GM23338 (cell line): ENCODE results near the gene ABL1. TPM values are rescaled to one million over a fixed set of nuclear protein-coding genes. Genes with fewer than 3 reads are reported as not detected.

Source experiments
- EZH2 ChIP-seq: fragments of 200-600 bp; sonication (generic); IDR thresholded peaks from one replicate; pipeline ENCODE4 v1.8.0; 2017; ENCODE audit warnings: antibody characterized with exemption, mild to moderate bottlenecking, low read depth; ENCODE audit not compliant: unreplicated experiment
- EZH2phosphoT487 ChIP-seq: fragments of 200-600 bp; sonication (generic); IDR thresholded peaks from one replicate; pipeline ENCODE4 v1.8.1; 2018; ENCODE audit warnings: antibody characterized with exemption; ENCODE audit not compliant: unreplicated experiment
- NANOG ChIP-seq: IDR thresholded peaks from 2 replicates; pipeline ENCODE4 v1.6.1; 2016; ENCODE audit warnings: antibody characterized with exemption, borderline replicate concordance
- POLR2AphosphoS5 ChIP-seq: IDR thresholded peaks from 2 replicates; pipeline ENCODE4 v1.6.1; 2016; ENCODE audit warnings: antibody characterized with exemption, low read depth
- REST ChIP-seq: IDR thresholded peaks from one replicate; pipeline ENCODE4 v1.6.1; 2018; ENCODE audit warnings: antibody characterized with exemption; ENCODE audit not compliant: unreplicated experiment
- STAT1 ChIP-seq: IDR thresholded peaks from one replicate; pipeline ENCODE4 v1.6.1; 2016; ENCODE audit warnings: antibody characterized with exemption; ENCODE audit not compliant: unreplicated experiment
- ZNF114 ChIP-seq: fragments of 250-450 bp; sonication (Bioruptor Pico); IDR thresholded peaks from 2 replicates; pipeline ENCODE4 v1.5.0; 2020; ENCODE audit warnings: mild to moderate bottlenecking, moderate library complexity
- ZNF331 ChIP-seq: fragments of 250-450 bp; sonication (Bioruptor Pico); IDR thresholded peaks from 2 replicates; pipeline ENCODE4 v1.5.0; 2020; ENCODE audit warnings: low read depth, mild to moderate bottlenecking, moderate library complexity
- ZNF462 ChIP-seq: fragments of 250-450 bp; sonication (Bioruptor Pico); IDR thresholded peaks from 2 replicates; pipeline ENCODE4 v1.5.0; 2020; ENCODE audit warnings: mild to moderate bottlenecking, moderate library complexity
- polyA plus RNA-seq: library from polyadenylated mRNA; unstranded; fragments of >200 nt; fragmentation: Nextera tagmentation; extraction: Ambion mirVana; gene quantifications from 2 replicates; pipeline ENCODE4 v1.2.1, GENCODE V29; 2016
- total RNA-seq: library from RNA; depleted of rRNA; stranded (reverse); fragments of >200 nt; shearing (Covaris generic); gene quantifications from 2 replicates; pipeline ENCODE4 v1.2.3, GENCODE V29; 2014

Gene ABL1
- total and polyA plus RNA-seq, 2 experiments from 2014 or later: 20.7 to 85.1 TPM

- TF ChIP-seq ZNF462 (CRISPR knock-in tag) (no peak), NANOG (no peak), EZH2phosphoT487 (no peak), POLR2AphosphoS5 (no peak), ZNF114 (CRISPR knock-in tag) (no peak), REST (no peak), STAT1 (no peak), ZNF331 (CRISPR knock-in tag) (no peak), EZH2 (no peak)
Observed at GRCh38 chr9:130817914-130818313, 17.1 kb upstream of the ABL1 start (continued).
